HL-60 (cell line): ENCODE measurements around the gene DISP1.

Experiments used
- CTCF ChIP-seq: IDR thresholded peaks from one replicate; pipeline ENCODE4 v1.5.1; 2011; ENCODE audit warnings: low read length, control low read depth, inconsistent platforms; ENCODE audit not compliant: insufficient read depth
- POLR2AphosphoS5 ChIP-seq: IDR thresholded peaks from 2 replicates; pipeline ENCODE4 v1.6.1; 2012; ENCODE audit warnings: low read depth
- REST ChIP-seq: IDR thresholded peaks from 2 replicates; pipeline ENCODE4 v1.6.1; 2012; ENCODE audit warnings: low read depth; ENCODE audit not compliant: insufficient replicate concordance
- SPI1 ChIP-seq: IDR thresholded peaks from 2 replicates; pipeline ENCODE4 v1.6.1; 2012; ENCODE audit warnings: low read depth, mild to moderate bottlenecking, borderline replicate concordance

- TF ChIP-seq CTCF = no peak
- TF ChIP-seq POLR2AphosphoS5 = no peak
- no peak for TF ChIP-seq SPI1
- no peak for TF ChIP-seq REST
These were observed 24.3 kb upstream of the DISP1 start for GRCh38 chr1:222790520-222790919.
